SK-N-SH treated with all-trans-retinoic acid at 6 μM for 48 hours (cell line): ENCODE results near the gene CNGB1.

Source experiments
- ATAC-seq: fragments of 200-7000 bp; cut with Tn5 transposase; 3 replicates; pipeline ENCODE4 v1.9.1; 2020; ENCODE audit warnings: mild to moderate bottlenecking, moderate library complexity
- ARNTL ChIP-seq: fragments of 450-650 bp; formaldehyde crosslinking; IDR thresholded peaks from 2 replicates; pipeline ENCODE4 v1.5.0; 2020; ENCODE audit warnings: low read depth, mild to moderate bottlenecking, moderate library complexity, borderline replicate concordance
- BACH2 ChIP-seq: fragments of 250-450 bp; sonication (Bioruptor Pico); IDR thresholded peaks from 2 replicates; pipeline ENCODE4 v1.9.0; 2021; ENCODE audit warnings: mild to moderate bottlenecking, borderline replicate concordance
- CREB5 ChIP-seq: fragments of 250-450 bp; sonication (Bioruptor Pico); IDR thresholded peaks from 2 replicates; pipeline ENCODE4 v1.5.1; 2020; ENCODE audit warnings: low read depth, mild to moderate bottlenecking, moderate library complexity
- CSDC2 ChIP-seq: fragments of 250-450 bp; sonication (Bioruptor Pico); IDR thresholded peaks from 2 replicates; pipeline ENCODE4 v1.5.0; 2020; ENCODE audit warnings: mild to moderate bottlenecking, moderate library complexity
- CSRNP3 ChIP-seq: fragments of 250-450 bp; sonication (Bioruptor Pico); IDR thresholded peaks from 2 replicates; pipeline ENCODE4 v1.5.1; 2021; ENCODE audit warnings: mild to moderate bottlenecking, moderate library complexity
- ESRRG ChIP-seq: fragments of 250-450 bp; sonication (Bioruptor Pico); IDR thresholded peaks from 2 replicates; pipeline ENCODE4 v1.6.1; 2021; ENCODE audit warnings: mild to moderate bottlenecking
- ISL1 ChIP-seq: fragments of 250-450 bp; sonication (Bioruptor Pico); IDR thresholded peaks from 2 replicates; pipeline ENCODE4 v2.1.2; 2022; ENCODE audit warnings: mild to moderate bottlenecking, moderate library complexity
- POU6F1 ChIP-seq: fragments of 250-450 bp; sonication (Bioruptor Pico); IDR thresholded peaks from 2 replicates; pipeline ENCODE4 v1.8.0; 2021; ENCODE audit warnings: low read depth, mild to moderate bottlenecking, moderate library complexity, borderline replicate concordance
- PPARA ChIP-seq: fragments of 250-450 bp; sonication (Bioruptor Pico); IDR thresholded peaks from 2 replicates; pipeline ENCODE4 v1.5.0; 2020; ENCODE audit warnings: mild to moderate bottlenecking, borderline replicate concordance
- RARB ChIP-seq: fragments of 250-450 bp; sonication (Bioruptor Pico); IDR thresholded peaks from 2 replicates; pipeline ENCODE4 v1.8.0; 2021; ENCODE audit warnings: mild to moderate bottlenecking, moderate library complexity
- TCF4 ChIP-seq: fragments of 250-450 bp; sonication (Bioruptor Pico); IDR thresholded peaks from 2 replicates; pipeline ENCODE4 v1.8.0; 2021; ENCODE audit warnings: mild to moderate bottlenecking, moderate library complexity, borderline replicate concordance
- TSHZ2 ChIP-seq: fragments of 250-450 bp; sonication (Bioruptor Pico); IDR thresholded peaks from 2 replicates; pipeline ENCODE4 v1.5.0; 2020; ENCODE audit warnings: mild to moderate bottlenecking, moderate library complexity
- ZC3H10 ChIP-seq: fragments of 250-450 bp; sonication (Bioruptor Pico); IDR thresholded peaks from 2 replicates; pipeline ENCODE4 v1.5.1; 2021; ENCODE audit warnings: mild to moderate bottlenecking, moderate library complexity
- ZFP3 ChIP-seq: fragments of 250-450 bp; sonication (Bioruptor Pico); IDR thresholded peaks from 2 replicates; pipeline ENCODE4 v1.5.0; 2020; ENCODE audit warnings: mild to moderate bottlenecking, moderate library complexity
- ZFP30 ChIP-seq: fragments of 450-650 bp; formaldehyde crosslinking; IDR thresholded peaks from 2 replicates; pipeline ENCODE4 v1.5.0; 2022; ENCODE audit warnings: mild to moderate bottlenecking, moderate library complexity
- ZNF70 ChIP-seq: fragments of 450-650 bp; formaldehyde crosslinking; IDR thresholded peaks from 2 replicates; pipeline ENCODE4 v1.5.0; 2020; ENCODE audit warnings: mild to moderate bottlenecking, moderate library complexity

CNGB1 gene

GRCh38 chr16:57987441-57988177 lies 16.7 kb upstream of the CNGB1 start (continued):
- TF ChIP-seq TSHZ2 (CRISPR knock-in tag) (no peak), ARNTL (CRISPR knock-in tag) (no peak), PPARA (CRISPR knock-in tag) (no peak), ZNF70 (CRISPR knock-in tag) (no peak), ZFP30 (CRISPR knock-in tag) (no peak), ZC3H10 (CRISPR knock-in tag) (no peak), RARB (CRISPR knock-in tag) (no peak)

- TF ChIP-seq TSHZ2 (CRISPR knock-in tag) (no peak), CSDC2 (no peak), ZFP30 (CRISPR knock-in tag) (no peak), CSRNP3 (CRISPR knock-in tag) (no peak), CREB5 (CRISPR knock-in tag) (no peak)
- TF ChIP-seq, all 23 proteins: peak for 0
- no peak for ATAC-seq
Observed at GRCh38 chr16:57986196-57986595, 15.3 kb upstream of the CNGB1 start.

- no peak for TF ChIP-seq BACH2 (CRISPR knock-in tag)
- peak; percentile 73 for ATAC-seq
Observed at GRCh38 chr16:57985204-57986181, 14.6 kb upstream of the CNGB1 start.

GRCh38 chr16:57984443-57985203 lies 13.7 kb upstream of the CNGB1 start:
- peak; percentile 82 for ATAC-seq
- TF ChIP-seq ZFP3, result no peak

GRCh38 chr16:57982385-57982784 lies 11.5 kb upstream of the CNGB1 start:
- TF ChIP-seq TCF4 (CRISPR knock-in tag), result no peak
- TF ChIP-seq TSHZ2 (CRISPR knock-in tag), result no peak
- no peak for TF ChIP-seq ESRRG (CRISPR knock-in tag)
- TF ChIP-seq PPARA (CRISPR knock-in tag), result no peak
- no peak for TF ChIP-seq RARB (CRISPR knock-in tag)
- TF ChIP-seq ZNF70 (CRISPR knock-in tag), result no peak
- TF ChIP-seq ZFP30 (CRISPR knock-in tag), result no peak
- no peak for TF ChIP-seq ZFP3
- no peak for TF ChIP-seq POU6F1 (CRISPR knock-in tag)
- no peak for TF ChIP-seq ISL1 (CRISPR knock-in tag)
- no peak for ATAC-seq
